ENCODE measurements around the gene KANK3.

Gene KANK3

GRCh38 chr19:8335343-8336071 is 7.6 kb downstream of the KANK3 start:
- peak overlapping the region; percentile 65; the same call in 1 of the 2 replicates for H3K4me3 ChIP-seq (ENCODE audit: low read depth, low read length)
- H3K27ac ChIP-seq (ENCODE audit: low read depth, low read length): no peak overlapping the region
- H3K9ac ChIP-seq (ENCODE audit: low read depth, low read length): no peak overlapping the region

GRCh38 chr19:8334458-8335342 is 8.4 kb downstream of the KANK3 start:
- no peaks in the 10 kb centered on the region for H3K36me3 ChIP-seq (ENCODE audit: control insufficient read depth, insufficient read depth, low read length)
- no peak overlapping the region for H3K27ac ChIP-seq (ENCODE audit: low read depth, low read length)
- H3K9ac ChIP-seq (ENCODE audit: low read depth, low read length): no peak overlapping the region
- H3K4me1 ChIP-seq (ENCODE audit: control insufficient read depth, insufficient read depth, low read length): peaks cover 8% of the 10 kb centered on the region
- H3K27me3 ChIP-seq (ENCODE audit: control insufficient read depth, insufficient read depth, low read length): peaks cover 37% of the 10 kb centered on the region
- H3K4me3 ChIP-seq (ENCODE audit: low read depth, low read length): peak overlapping the region; percentile 65
- H3K9me3 ChIP-seq (ENCODE audit: control insufficient read depth, insufficient read depth, low read length): no peaks in the 10 kb centered on the region

More at GRCh38 chr19:8335343-8336071, 7.6 kb downstream of the KANK3 start:
- no peaks in the 10 kb centered on the region for H3K36me3 ChIP-seq (ENCODE audit: control insufficient read depth, insufficient read depth, low read length)
- H3K4me1 ChIP-seq (ENCODE audit: control insufficient read depth, insufficient read depth, low read length): peaks cover 8% of the 10 kb centered on the region
- peaks cover 37% of the 10 kb centered on the region for H3K27me3 ChIP-seq (ENCODE audit: control insufficient read depth, insufficient read depth, low read length)
- no peaks in the 10 kb centered on the region for H3K9me3 ChIP-seq (ENCODE audit: control insufficient read depth, insufficient read depth, low read length)

- H3K9me3 ChIP-seq (ENCODE audit: control insufficient read depth, insufficient read depth, low read length): no peaks in the 10 kb centered on the region
- peaks cover 6% of the 10 kb centered on the region for H3K4me1 ChIP-seq (ENCODE audit: control insufficient read depth, insufficient read depth, low read length)
- H3K9ac ChIP-seq (ENCODE audit: low read depth, low read length): no peak overlapping the region
- H3K27me3 ChIP-seq (ENCODE audit: control insufficient read depth, insufficient read depth, low read length): peaks cover 37% of the 10 kb centered on the region
- H3K36me3 ChIP-seq (ENCODE audit: control insufficient read depth, insufficient read depth, low read length): no peaks in the 10 kb centered on the region
- no peak overlapping the region for H3K27ac ChIP-seq (ENCODE audit: low read depth, low read length)
- peak overlapping the region; percentile 65 for H3K4me3 ChIP-seq (ENCODE audit: low read depth, low read length)
Observed at GRCh38 chr19:8333767-8334457, 9.2 kb downstream of the KANK3 start.

GRCh38 chr19:8332976-8333766 is 9.9 kb downstream of the KANK3 start:
- Histone ChIP-seq H3K27me3 (ENCODE audit: control insufficient read depth, insufficient read depth, low read length) (peaks cover 37% of the 10 kb centered on the region), H3K4me1 (ENCODE audit: control insufficient read depth, insufficient read depth, low read length) (peaks cover 5% of the 10 kb centered on the region; the same call in 1 of the 2 replicates), H3K9ac (ENCODE audit: low read depth, low read length) (no peak overlapping the region), H3K4me3 (ENCODE audit: low read depth, low read length) (peak overlapping the region; percentile 65), H3K36me3 (ENCODE audit: control insufficient read depth, insufficient read depth, low read length) (no peaks in the 10 kb centered on the region), H3K9me3 (ENCODE audit: control insufficient read depth, insufficient read depth, low read length) (no peaks in the 10 kb centered on the region), H3K27ac (ENCODE audit: low read depth, low read length) (no peak overlapping the region)

GRCh38 chr19:8331263-8331845 is 11.7 kb downstream of the KANK3 start:
- no peak overlapping the region for H3K4me3 ChIP-seq (ENCODE audit: low read depth, low read length)
- no peak overlapping the region for H3K9ac ChIP-seq (ENCODE audit: low read depth, low read length)

GRCh38 chr19:8329996-8330395 is 13.1 kb downstream of the KANK3 start:
- no peak overlapping the region for H3K9ac ChIP-seq (ENCODE audit: low read depth, low read length)
- no peaks in the 10 kb centered on the region for H3K9me3 ChIP-seq (ENCODE audit: control insufficient read depth, insufficient read depth, low read length)
- H3K27me3 ChIP-seq (ENCODE audit: control insufficient read depth, insufficient read depth, low read length): peaks cover 27% of the 10 kb centered on the region
- no peak overlapping the region for H3K27ac ChIP-seq (ENCODE audit: low read depth, low read length)
- H3K4me1 ChIP-seq (ENCODE audit: control insufficient read depth, insufficient read depth, low read length): peaks cover 5% of the 10 kb centered on the region; the same call in 1 of the 2 replicates
- no peaks in the 10 kb centered on the region for H3K36me3 ChIP-seq (ENCODE audit: control insufficient read depth, insufficient read depth, low read length)
- H3K4me3 ChIP-seq (ENCODE audit: low read depth, low read length): no peak overlapping the region

More at GRCh38 chr19:8331263-8331845, 11.7 kb downstream of the KANK3 start:
- Histone ChIP-seq H3K27me3 (ENCODE audit: control insufficient read depth, insufficient read depth, low read length) (peaks cover 33% of the 10 kb centered on the region), H3K9me3 (ENCODE audit: control insufficient read depth, insufficient read depth, low read length) (no peaks in the 10 kb centered on the region), H3K36me3 (ENCODE audit: control insufficient read depth, insufficient read depth, low read length) (no peaks in the 10 kb centered on the region), H3K4me1 (ENCODE audit: control insufficient read depth, insufficient read depth, low read length) (peaks cover 5% of the 10 kb centered on the region; the same call in 1 of the 2 replicates), H3K27ac (ENCODE audit: low read depth, low read length) (no peak overlapping the region)

- H3K36me3 ChIP-seq (ENCODE audit: control insufficient read depth, insufficient read depth, low read length): peaks cover 22% of the 10 kb centered on the region
- H3K27ac ChIP-seq (ENCODE audit: low read depth, low read length): no peak overlapping the region
- H3K27me3 ChIP-seq (ENCODE audit: control insufficient read depth, insufficient read depth, low read length): no peaks in the 10 kb centered on the region; the same call in 1 of the 2 replicates
- no peak overlapping the region for H3K4me3 ChIP-seq (ENCODE audit: low read depth, low read length)
- H3K9me3 ChIP-seq (ENCODE audit: control insufficient read depth, insufficient read depth, low read length): no peaks in the 10 kb centered on the region
- no peak overlapping the region for H3K9ac ChIP-seq (ENCODE audit: low read depth, low read length)
- peaks cover 9% of the 10 kb centered on the region; the same call in 1 of the 2 replicates for H3K4me1 ChIP-seq (ENCODE audit: control insufficient read depth, insufficient read depth, low read length)
Observed at GRCh38 chr19:8325454-8325853, 17.6 kb downstream of the KANK3 start.

GRCh38 chr19:8324186-8325050 is 18.6 kb downstream of the KANK3 start:
- H3K4me1 ChIP-seq (ENCODE audit: control insufficient read depth, insufficient read depth, low read length): peaks cover 14% of the 10 kb centered on the region; the same call in 1 of the 2 replicates
- peak overlapping the region; percentile 17 for H3K27ac ChIP-seq (ENCODE audit: low read depth, low read length)

GRCh38 chr19:8323781-8324185 is 19.3 kb downstream of the KANK3 start:
- Histone ChIP-seq H3K4me3 (ENCODE audit: low read depth, low read length) (no peak overlapping the region), H3K9ac (ENCODE audit: low read depth, low read length) (no peak overlapping the region), H3K27me3 (ENCODE audit: control insufficient read depth, insufficient read depth, low read length) (no peaks in the 10 kb centered on the region), H3K27ac (ENCODE audit: low read depth, low read length) (peak overlapping the region; percentile 8), H3K9me3 (ENCODE audit: control insufficient read depth, insufficient read depth, low read length) (no peaks in the 10 kb centered on the region), H3K36me3 (ENCODE audit: control insufficient read depth, insufficient read depth, low read length) (peaks cover 22% of the 10 kb centered on the region), H3K4me1 (ENCODE audit: control insufficient read depth, insufficient read depth, low read length) (peaks cover 14% of the 10 kb centered on the region; the same call in 1 of the 2 replicates)

More at GRCh38 chr19:8324186-8325050, 18.6 kb downstream of the KANK3 start:
- H3K9me3 ChIP-seq (ENCODE audit: control insufficient read depth, insufficient read depth, low read length): no peaks in the 10 kb centered on the region
- no peak overlapping the region for H3K9ac ChIP-seq (ENCODE audit: low read depth, low read length)
- H3K36me3 ChIP-seq (ENCODE audit: control insufficient read depth, insufficient read depth, low read length): peaks cover 22% of the 10 kb centered on the region
- no peak overlapping the region for H3K4me3 ChIP-seq (ENCODE audit: low read depth, low read length)
- H3K27me3 ChIP-seq (ENCODE audit: control insufficient read depth, insufficient read depth, low read length): no peaks in the 10 kb centered on the region

Data from HUES48 (cell line).